GM19238 (cell line): ENCODE measurements around the gene TUT7.
A peak's percentile ranks its signal among the peaks of the same experiment; 100 is the strongest.
"Not testable (repeated sequence)": the region's sequence is repeated elsewhere in the genome, so short reads cannot be mapped to it uniquely, and the experiment has no call there.

Source experiments
- DNase-seq: peaks from one replicate; pipeline ENCODE4 v3.0.0; 2011; ENCODE audit warnings: low spot score; ENCODE audit not compliant: insufficient read length

Gene TUT7

GRCh38 chr9:86354011-86354817 is at the start of gene TUT7:
TUT7 (minus strand) TSS chr9:86354410; CDS start chr9:86353199, 1,211 bp downstream.
- DNase-seq, result peak; percentile 82

DNA sequence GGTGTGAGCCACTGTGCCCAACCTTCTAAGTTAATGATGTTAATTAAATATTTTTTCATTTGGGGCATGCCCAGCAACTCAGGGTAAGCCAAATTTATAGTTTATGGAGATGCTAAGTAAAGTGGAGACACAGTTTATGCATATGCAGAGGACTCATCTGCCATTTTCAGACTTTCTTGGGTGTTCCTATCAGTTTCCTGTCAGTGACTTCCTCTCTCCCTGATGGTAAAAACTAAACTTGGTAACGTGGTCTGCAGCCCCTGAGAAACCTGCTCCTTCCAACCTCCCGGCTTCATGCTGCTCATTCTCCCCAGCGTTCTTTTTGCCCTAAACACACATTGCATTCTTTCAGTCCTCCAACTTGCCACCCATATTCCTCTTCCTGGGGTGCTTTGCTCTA is 48.4 kb upstream of the TUT7 start:
- DNase-seq, result no peak

DNA sequence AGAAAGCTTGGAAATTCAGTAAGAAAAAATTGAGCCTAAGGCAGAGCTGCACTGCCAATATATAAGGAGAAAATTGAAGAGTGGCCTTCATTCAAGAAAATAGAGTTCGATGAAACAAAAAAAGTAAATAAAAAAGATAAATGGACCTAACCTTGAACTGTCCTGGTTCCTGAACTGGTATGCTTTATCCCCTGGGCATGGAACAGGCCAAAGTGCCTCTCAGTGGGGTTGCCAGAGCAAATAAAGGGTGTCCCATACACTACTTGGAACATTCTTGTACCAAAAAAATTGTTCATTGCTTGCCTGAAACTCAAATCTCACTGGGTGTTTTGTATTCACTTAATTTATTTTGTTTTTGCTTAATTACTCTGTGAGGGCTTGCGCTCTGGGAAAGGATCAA is 42.2 kb upstream of the TUT7 start:
- no peak for DNase-seq

DNA sequence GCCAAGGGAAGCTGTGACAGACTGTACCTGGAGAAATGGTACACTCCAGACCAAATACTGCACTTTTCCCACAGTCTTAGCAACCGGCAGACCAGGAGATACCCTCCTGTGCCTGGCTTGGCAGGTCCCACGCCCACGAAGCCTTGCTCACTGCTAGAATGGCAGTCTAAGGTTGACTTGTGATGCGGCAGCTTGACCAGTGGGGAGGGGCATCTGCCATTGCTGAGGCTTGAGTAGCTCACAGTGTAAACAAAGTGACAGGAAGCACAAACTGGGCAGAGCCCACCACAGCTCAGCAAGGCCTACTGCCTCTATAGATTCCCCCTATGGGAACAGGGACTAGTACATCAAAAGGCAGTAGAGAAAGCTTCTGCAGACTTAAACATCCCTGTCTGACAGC is 36.0 kb upstream of the TUT7 start:
- DNase-seq, result not testable (repeated sequence)

- DNase-seq, result no peak
Observed at GRCh38 chr9:86389628-86390027, 35.4 kb upstream of the TUT7 start.

- DNase-seq, result no peak
Observed at GRCh38 chr9:86387376-86387775, 33.2 kb upstream of the TUT7 start.

- DNase-seq, result not testable (repeated sequence)
Observed at GRCh38 chr9:86383000-86383399, 28.8 kb upstream of the TUT7 start.

DNA sequence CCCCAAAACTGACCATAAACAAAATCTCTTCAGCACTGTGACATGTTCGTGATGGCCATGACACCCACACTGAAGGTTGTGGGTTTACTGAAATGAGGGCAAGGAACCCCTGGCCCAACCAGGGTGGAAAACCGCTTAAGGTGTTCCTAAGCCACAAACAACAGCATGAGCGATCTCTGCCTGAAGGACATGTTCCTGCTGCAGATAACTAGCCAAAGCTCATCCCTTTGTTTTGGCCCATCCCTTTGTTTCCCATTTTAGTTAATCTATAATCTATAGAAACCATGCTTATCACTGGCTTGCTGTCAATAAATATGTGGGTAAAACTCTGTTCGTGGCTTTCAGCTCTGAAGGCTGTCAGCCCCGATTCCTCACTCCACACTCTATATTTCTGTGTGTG is 21.8 kb upstream of the TUT7 start:
- DNase-seq, result no peak

- DNase-seq, result no peak
Observed at GRCh38 chr9:86369810-86370209, 15.6 kb upstream of the TUT7 start.

- no peak for DNase-seq
Observed at GRCh38 chr9:86368871-86369521, 14.8 kb upstream of the TUT7 start.

DNA sequence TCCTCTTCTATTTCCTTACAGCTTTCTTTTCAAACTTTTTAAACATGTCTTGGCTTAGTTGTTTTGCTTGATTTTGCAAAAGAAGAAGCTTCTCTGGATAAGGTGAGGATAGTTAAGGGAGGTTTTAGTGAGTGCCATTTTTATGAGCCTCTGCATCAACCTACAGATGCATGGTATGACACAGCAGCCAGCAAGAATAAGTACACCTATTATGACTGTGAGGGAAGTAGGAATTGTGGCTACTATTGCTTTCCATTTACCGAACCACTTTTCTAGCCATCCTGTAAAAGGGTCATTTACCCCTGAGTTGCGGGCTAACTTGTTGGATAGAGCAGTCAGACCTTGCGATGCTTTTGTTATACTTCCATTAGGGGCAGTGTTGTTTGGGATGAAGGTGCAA is 7.0 kb upstream of the TUT7 start:
- no peak for DNase-seq

- no peak for DNase-seq
Observed at GRCh38 chr9:86359151-86359879, 5.1 kb upstream of the TUT7 start.

DNA sequence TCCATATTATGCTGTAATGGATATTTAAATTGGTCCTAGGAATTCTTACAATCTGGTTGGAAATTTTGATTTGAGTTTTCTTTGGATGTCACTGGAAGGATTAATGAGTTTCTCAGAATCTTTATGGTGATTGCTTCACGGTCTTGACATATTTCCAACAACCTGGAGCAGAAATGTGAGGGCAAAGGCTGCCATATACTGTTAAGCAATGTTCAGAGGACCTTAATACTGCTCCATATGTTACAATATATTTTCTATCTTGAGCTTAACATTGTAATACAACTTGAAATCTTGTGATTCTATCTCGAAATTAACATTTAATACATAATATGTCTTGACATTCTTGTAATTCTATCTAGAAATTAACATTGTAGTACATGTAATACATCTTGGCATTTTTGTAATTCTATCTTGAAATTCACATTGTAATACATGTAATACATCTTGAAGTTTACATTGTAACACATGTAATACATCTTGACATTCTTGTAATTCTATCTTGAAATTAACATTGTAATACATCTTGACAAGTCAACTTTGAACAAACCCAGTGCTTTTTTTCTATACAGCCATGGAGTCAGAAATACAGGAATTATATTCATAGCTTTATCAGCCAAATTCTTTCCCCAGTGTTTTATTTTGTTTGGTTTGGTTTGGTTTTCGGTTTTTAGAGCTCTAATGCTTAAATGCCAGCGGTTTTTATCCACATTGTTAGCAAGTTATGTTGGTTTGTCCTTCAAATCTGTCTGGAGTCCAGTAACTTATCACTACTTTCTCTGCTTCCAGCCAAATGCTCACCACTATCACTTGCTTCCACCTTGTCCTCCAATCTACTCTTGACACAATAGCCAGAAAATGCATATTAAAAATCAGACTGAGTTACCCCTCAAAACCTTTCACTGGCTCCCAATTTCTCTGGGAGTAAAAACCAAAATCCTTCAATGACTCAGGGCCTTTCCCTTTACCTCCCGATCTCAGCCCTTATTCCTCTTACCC is 3.0 kb upstream of the TUT7 start:
- DNase-seq, result no peak

- no peak for DNase-seq
Observed at GRCh38 chr9:86355814-86356213, 1.6 kb upstream of the TUT7 start.

- DNase-seq, result peak; percentile 20
Observed at GRCh38 chr9:86354818-86355309, 654 bp upstream of the TUT7 start.

DNA sequence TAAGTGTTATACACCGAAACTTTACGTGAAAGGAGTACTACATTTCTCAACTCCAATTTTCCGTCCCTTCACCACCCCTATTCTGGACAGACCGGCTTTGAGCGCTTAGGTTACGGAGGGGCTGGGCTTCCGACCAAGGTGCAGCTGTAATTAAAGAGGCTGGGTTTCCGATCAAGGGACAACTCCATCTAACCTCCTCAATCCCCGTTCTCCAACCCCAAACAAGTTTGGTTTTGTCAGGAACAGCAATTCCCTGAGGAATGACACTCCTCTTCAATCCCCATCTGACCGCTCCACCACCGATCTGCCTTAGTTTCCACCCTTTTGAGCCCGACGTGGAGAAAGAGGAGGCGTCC is 577 bp downstream of the TUT7 start:
- DNase-seq, result no peak

DNA sequence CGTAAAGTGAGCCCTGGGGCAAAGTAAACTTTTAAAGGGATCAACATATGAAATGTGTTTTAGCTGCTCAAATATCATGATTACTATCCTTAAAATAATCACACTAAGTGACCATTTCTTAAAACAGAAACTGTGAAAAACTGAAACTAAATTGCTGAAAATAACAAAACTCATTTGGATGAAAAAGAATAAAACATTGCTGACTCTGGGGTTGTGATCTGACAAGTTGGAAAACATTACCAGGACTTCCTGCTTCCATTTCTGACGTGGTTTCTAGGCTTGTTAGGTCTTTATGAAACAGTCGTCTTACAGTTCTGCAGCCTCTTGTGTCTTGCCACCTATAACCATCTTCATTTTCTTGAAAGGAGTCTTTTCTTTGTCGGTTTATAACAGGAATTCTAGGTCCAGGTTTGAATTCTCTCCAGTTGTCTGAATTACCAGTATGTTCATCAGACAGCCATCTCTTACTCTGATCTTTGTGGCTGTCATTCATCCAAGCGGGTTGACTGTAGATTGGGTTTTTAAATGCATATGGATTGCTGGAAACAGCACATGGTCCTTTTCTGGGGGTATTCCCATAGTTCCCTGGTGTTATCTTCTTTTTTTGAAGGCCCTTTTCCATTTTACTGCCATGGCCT is 1.7 kb downstream of the TUT7 start:
- DNase-seq, result no peak

- no peak for DNase-seq
Observed at GRCh38 chr9:86351880-86352279, 2.3 kb downstream of the TUT7 start.

DNA sequence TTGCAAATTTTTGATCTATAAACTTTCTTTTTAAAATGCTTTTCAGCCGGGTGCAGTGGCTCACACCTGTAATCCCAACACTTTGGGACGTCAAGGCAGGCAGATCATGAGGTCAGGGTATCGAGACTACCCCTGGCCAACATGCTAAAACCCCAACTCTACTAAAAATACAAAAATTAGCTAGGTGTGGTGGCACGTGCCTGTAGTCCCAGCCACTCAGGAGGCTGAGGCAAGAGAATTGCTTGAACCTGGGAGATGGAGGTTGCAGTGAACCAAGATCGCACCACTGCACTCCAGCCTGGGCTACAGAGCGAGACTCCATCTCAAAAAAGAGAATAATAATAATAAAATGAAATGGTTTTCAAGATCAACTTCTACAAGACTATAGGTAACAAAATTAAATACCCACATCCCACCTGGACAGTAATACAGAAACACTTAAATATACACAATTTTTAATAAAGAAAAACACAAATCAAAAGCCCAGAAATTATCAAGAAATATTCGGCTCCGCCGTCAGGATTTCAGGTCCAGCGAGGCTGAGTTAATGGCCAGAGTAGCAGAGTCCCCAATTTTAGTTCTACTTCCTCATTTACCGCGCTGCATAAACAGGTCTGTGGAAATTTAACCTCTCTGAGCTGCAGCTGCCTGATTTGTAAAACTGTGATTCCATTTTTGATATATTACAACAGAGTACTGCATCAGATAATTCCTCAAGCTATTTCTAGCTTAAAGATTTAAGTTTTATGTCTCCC is 4.0 kb downstream of the TUT7 start:
- no peak for DNase-seq

DNA sequence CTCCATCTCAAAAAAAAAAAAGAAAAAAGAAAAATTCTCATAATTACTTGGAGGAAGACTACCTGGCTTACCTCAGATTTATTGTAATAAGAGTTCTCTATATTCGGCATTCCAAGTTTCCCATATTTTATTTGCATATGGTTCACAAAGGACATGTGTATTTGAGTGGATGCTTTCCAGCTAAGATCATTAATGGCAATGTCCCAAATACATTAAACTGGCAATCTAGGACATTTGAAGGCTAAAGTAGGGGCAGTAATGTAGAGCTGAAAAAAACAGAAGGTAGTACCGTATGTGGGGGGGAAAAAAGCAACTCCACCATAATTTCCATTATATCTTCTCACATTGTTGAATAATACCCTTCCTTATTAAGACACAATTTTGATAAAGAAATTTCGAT is 4.9 kb downstream of the TUT7 start:
- no peak for DNase-seq
